ENCODE measurements around the gene AHSA1.
A peak's percentile ranks its signal among the peaks of the same experiment; 100 is the strongest.

Gene AHSA1

GRCh38 chr14:77474479-77475177 is 16.7 kb downstream of the AHSA1 start:
- DNase-seq: no peak

GRCh38 chr14:77475432-77476115 is 17.7 kb downstream of the AHSA1 start:
- no peak for DNase-seq

DNA sequence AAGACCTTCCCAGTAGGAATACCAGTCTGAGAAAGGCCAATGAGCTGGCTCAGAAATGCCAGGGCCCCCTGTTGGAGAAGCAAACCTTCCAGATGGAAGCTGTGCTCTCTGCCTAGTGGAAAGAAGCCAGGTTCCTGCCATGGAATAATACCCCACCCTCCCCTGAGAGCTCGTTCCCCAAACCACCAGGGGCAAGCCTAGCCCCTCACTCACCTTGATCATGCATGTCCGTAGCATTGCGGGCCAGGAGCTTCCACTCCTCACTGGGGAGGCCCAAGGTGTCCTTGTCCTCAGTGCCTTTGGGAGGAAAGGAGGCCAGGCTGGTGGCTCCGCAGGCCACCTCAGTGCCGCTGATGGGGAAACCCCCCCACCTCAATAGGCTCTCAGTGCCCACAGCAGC is 20.1 kb downstream of the AHSA1 start:
- DNase-seq: no peak

- no peak for DNase-seq
These were observed 20.9 kb downstream of the AHSA1 start for GRCh38 chr14:77478796-77479195.

DNA sequence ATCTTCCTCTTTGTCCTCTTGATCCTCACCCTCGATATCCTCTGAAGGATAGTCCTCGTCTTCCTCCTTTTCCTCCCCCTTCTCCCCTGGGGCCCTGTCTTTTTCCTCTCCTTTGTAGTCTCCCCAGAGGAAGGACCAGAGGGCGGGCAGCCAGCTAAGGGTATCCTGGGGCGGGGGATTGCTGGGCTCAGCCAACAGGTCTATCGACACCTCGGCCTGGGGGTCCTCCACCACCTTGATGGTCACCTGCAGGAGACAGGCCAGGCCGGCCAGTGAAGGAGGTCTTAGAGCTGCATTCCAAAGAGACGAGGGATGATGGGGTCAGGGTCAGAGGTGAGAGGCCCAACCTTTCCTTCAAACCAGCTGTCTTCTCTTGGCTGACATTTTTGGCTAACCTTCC is 24.5 kb downstream of the AHSA1 start:
- DNase-seq: no peak

GRCh38 chr14:77485256-77485655 is 27.4 kb downstream of the AHSA1 start:
- no peak for DNase-seq

DNA sequence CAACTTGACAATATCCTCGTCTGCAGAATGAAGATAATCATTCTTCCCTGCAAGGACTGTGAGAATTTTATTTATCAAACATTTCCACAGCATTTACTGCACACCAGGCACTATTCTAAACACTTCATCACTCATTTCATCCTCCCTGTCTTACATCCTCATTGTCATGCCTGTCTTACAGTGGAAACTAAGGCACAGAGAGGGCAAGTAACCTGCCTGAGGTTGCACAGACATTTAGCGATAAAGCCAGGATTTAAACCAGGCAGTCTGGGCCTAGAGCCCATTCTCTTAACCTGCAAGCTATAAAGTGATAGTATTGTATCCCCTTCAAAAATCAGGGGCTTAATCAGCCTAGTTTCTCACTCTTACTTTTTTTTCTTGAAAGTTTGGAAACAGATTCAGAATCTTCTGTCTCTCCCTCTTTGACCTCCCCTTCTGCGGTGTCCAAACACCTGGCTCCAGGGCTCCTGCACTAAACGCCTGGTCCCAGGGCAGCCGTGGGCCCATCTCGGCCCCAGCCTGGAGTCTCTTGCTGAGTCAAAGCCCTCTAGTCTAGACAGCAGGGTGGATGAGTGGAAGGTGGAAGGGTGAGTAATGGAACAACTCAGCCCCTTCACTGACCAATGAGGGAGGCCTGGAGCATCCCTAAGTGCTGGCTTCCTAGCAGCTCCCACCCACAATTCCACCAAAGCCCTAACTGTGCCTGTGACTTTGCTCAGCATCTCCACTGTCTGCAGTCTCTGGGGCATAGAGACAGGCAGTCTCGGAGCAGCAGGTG is 28.2 kb downstream of the AHSA1 start:
- DNase-seq: no peak

GRCh38 chr14:77488558-77488957 is 30.7 kb downstream of the AHSA1 start:
- no peak for DNase-seq

GRCh38 chr14:77489041-77489440 is 31.1 kb downstream of the AHSA1 start:
- DNase-seq: no peak

DNA sequence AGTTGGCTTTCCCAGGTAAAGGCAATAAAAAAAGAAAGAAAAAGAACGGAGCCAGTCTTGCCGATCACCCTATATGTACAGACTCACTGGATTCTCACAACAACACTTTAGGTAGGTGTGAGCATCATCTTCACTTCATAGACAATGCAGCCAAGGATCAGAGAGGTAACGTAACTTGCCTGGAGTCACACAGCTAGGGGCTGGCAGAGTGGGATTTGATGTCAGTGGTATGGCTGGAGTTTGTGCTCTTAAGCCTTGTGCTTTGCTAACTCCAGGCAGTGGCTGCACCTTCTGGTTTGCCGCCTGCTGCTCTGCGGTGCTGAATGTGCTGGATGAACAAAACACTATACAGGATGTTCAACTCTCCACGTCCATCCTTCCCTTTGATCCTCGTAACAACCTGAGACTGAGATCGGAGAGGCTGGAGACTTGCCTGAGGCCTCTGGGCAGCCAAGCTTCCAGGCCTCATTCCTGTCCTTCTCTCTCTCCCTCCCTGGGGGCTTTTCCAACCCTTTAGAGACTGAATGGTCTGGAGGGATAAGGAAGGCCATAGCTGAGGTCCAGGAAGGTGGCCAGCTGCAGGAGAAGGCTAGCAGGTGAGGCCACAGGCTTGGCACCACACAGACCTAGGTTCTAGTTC is 32.6 kb downstream of the AHSA1 start:
- DNase-seq: no peak

- DNase-seq: no peak
These were observed 33.2 kb downstream of the AHSA1 start for GRCh38 chr14:77491056-77491455.

DNA sequence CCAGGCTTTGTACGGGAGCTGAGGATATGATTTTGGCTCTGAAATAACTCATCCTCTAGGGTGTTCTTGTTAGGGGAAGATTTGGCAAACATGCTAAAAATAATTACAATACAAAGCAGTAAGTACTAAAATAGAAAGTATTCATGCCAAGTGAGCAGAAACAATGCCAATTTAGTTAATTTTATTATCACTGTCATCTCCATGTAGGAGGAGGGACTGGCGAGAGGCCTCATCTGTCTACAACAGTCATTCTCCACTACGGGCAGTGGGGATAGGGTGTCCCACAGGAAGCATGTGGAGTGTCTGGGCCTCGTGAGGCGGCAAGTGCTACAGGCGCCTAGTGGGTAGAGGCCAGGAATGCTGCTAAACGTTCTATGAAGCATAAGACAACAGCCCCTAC is 37.4 kb downstream of the AHSA1 start:
- DNase-seq: no peak

DNA sequence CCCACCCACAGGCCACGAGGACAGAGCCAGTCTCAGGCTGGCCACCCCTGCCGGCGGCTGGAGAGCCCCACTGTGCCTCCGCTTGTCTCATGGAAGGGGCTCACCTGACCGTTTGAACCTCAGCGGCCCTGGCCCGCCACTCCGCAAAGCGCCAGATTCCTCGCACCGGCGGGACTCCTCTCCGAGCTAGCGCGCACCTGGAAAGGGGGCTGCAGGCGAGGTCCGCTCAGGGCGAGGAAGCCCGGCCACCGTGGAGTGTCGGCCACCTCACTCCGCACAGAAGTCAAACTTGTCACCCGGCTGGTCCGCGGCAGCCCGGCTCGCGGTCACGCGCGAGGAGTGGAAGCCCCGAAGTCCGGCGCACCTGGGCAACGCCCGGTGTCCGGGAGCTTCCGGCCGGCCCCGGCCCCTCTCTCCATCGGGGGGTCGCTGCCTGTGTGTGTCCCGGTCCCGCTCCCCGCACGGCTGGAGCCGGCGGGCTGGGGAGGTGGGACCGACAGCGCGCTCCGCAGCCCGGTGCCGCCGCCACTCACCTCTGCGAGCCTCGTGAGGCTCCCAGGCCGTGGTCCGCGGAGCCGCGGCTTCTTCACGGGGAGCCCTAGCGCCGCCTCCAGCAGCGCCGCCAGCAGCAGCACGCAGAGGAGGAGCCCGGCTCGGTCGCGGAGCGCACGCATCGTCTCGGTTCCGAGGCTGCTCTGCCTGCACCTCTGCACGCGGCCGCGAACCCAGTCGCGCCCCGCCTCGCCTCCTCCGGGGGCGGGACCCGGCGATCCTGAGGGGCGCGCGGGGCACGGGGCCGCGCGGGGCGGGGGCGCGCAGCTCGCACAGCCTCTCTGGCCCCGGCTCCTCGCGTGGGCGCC is 40.5 kb downstream of the AHSA1 start, which contains the start of gene ISM2:
TSS of gene ISM2 (minus strand) at position 697 of the 860 bp plus-strand sequence. CDS start at position 674, 23 bp downstream.
- DNase-seq: peak; percentile 29

GRCh38 chr14:77498984-77499527 is 41.2 kb downstream of the AHSA1 start:
- peak; percentile 54 for DNase-seq

- DNase-seq: no peak
These were observed 44.4 kb downstream of the AHSA1 start for GRCh38 chr14:77502109-77502782.

DNA sequence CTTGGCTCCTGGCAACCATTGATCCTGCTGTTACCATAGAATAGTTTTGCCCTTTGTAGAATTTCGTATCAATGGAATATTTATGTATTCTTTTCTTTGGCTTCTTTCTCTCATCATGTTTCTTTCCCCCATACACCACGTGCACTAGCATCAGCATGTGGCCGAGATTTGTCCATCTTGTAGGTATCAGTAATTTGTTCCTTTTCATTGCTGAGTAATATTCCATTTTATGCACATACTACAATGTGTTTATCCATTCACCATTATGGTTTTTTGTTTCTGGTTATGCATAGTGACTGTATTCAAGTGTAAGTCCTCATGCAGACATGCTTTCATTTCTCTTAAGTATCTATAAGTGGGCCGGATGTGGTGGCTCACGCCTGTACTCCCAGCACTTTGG is 45.2 kb downstream of the AHSA1 start:
- DNase-seq: no peak

DNA sequence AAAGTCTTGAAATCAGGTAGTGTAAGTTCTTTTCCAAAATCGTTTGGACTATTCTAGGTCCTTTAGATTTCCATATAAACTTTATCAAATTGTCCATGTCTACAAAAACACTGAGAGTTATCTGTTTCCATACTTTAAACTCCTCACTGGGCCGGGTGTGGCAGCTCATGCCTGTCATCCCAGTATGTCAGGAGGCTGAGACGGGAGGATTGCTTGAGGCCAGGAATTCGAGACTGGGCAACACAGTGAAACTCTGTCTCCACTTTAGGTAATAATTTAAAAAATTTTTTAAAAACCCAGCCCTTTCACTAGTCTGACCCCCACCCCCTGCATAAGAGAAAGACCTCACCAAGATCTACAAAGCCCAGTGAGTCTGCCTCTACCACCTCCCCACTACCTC is 47.1 kb downstream of the AHSA1 start:
- no peak for DNase-seq

DNA sequence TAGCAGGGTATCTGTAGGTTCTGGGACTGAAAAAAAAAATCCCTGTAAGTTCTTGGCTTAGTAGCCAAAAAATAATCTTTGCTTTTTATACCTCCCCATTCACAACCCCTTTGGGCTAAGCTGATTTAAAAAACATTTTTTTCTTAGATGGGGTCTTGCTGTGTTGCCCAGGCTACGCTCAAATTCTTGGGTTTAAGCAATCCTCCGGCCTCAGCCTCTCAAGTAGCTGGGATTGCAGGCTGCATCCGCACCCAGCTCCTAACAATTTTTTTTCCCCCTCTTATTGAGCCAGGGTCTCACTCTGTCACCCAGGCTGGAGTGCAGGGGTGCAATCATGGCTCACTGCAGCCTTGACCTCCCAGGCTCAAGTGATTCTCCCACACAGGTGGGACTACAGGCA is 49.9 kb downstream of the AHSA1 start:
- no peak for DNase-seq

- no peak for DNase-seq
These were observed 50.4 kb downstream of the AHSA1 start for GRCh38 chr14:77508249-77508648.

DNA sequence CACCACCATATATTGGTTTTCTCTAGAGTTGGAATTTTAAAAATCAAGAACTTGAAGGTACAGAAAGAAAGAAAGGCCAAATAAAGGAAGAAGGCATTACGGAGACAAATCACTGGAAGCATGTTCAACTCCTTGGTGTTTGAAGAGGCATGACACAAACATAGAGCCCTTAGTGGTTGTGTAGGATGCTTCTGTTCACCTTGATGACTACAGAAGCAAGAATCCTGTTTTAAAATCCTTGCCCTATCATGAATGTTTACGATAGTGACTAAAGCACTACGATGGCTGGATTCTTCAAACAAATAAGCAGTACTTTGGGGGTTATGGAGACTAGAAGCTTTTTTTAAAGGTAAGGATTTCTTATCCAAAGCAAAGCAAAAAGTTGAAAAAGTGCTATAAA is 51.0 kb downstream of the AHSA1 start:
- DNase-seq: no peak

DNA sequence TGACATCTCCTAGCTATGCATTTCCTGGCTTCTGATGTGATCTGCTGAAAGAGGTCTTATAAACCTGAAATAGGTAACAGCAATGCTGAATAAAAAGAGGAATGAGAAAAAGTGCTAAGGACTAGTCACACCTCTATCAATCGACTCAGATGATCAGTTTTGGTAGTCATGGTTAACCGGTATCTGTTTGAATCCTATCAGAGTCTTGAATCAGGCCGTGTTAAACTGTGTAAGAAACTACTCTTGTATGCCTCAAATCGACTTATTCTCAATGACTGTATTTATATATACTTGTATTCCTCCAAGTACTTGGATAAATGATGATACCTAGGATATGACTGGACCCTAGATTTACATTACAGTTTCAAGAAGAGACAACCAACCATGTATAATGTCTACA is 51.5 kb downstream of the AHSA1 start:
- no peak for DNase-seq
